ENCODE results near the gene ZC2HC1C. TPM values are rescaled to one million over a fixed set of nuclear protein-coding genes. Genes with fewer than 3 reads are reported as not detected.

ZC2HC1C gene
- total and polyA plus RNA-seq, 9 of the 15 experiments (the other 6 are each of a cell fraction or from before 2014, with no cell fraction given): 6.3 to 9.2 (median 7.7) TPM

GRCh38 chr14:75069811-75070145 is 337 bp downstream of the ZC2HC1C start:
- Histone ChIP-seq H3K4me3 (peak overlapping the region; percentile 41), H3K36me3 (ENCODE audit: control insufficient read depth, insufficient read depth, low read length) (no peaks in the 10 kb centered on the region; the same call in 2 of the 3 replicates), H3K27ac (ENCODE audit: extremely low read depth, low read depth, low read length) (peak overlapping the region; percentile 93), H2AFZ (ENCODE audit: low read depth, low read length) (peak overlapping the region; percentile 86), H4K20me1 (replicated peaks; ENCODE audit: control insufficient read depth, insufficient read depth, low read length) (no peaks in the 10 kb centered on the region), H3K4me1 (replicated peaks in 1 of 2; ENCODE audit: control insufficient read depth in 2 of 2, insufficient read depth in 2 of 2, low read length in 2 of 2) (peaks cover 26 to 32% of the 10 kb centered on the region in 2 experiments; a peak in 4 of 5 replicates), H3K4me2 (ENCODE audit: insufficient read depth, low read length) (peak overlapping the region; percentile 96), H3K9me3 (replicated peaks; ENCODE audit: control insufficient read depth, insufficient read depth, low read depth, low read length) (no peaks in the 10 kb centered on the region), H3K27me3 (ENCODE audit: control insufficient read depth in 2 of 2, insufficient read depth in 2 of 2, low read length in 2 of 2) (no peaks in the 10 kb centered on the region), H3K79me2 (ENCODE audit: control insufficient read depth, insufficient read depth, low read length) (peaks cover 63% of the 10 kb centered on the region), H3K9me1 (ENCODE audit: control insufficient read depth, insufficient read depth, low read length) (peaks cover 3% of the 10 kb centered on the region), H3K9ac (ENCODE audit: insufficient read depth in 1 of 2, low read depth in 2 of 2, low read length in 2 of 2) (peak overlapping the region; percentile 87 to 91)
- DNase-seq (ENCODE audit: extremely low read depth in 1 of 4, low spot score in 3 of 4) (no peak), FAIRE-seq (no peak), ATAC-seq (peak; percentile 44)
- intact Hi-C loops (cut with micrococcal nuclease): no loop called here
- 0 out of 2 replicates have a peak, but pooled peaks have one; percentile 53 for TF ChIP-seq ZC3H4 (CRISPR knock-in tag; IDR thresholded peaks at IDR 0.05; ENCODE audit: borderline replicate concordance)
- TF ChIP-seq ELF1 (tag; IDR thresholded peaks at IDR 0.05): no peak
- TF ChIP-seq ZNF707 (CRISPR knock-in tag; conservative IDR thresholded peaks at IDR 0.05): no peak
- no peak for TF ChIP-seq HEY1 (CRISPR knock-in tag; IDR thresholded peaks at IDR 0.05; ENCODE audit: borderline replicate concordance)
- TF ChIP-seq, protein P1, sequence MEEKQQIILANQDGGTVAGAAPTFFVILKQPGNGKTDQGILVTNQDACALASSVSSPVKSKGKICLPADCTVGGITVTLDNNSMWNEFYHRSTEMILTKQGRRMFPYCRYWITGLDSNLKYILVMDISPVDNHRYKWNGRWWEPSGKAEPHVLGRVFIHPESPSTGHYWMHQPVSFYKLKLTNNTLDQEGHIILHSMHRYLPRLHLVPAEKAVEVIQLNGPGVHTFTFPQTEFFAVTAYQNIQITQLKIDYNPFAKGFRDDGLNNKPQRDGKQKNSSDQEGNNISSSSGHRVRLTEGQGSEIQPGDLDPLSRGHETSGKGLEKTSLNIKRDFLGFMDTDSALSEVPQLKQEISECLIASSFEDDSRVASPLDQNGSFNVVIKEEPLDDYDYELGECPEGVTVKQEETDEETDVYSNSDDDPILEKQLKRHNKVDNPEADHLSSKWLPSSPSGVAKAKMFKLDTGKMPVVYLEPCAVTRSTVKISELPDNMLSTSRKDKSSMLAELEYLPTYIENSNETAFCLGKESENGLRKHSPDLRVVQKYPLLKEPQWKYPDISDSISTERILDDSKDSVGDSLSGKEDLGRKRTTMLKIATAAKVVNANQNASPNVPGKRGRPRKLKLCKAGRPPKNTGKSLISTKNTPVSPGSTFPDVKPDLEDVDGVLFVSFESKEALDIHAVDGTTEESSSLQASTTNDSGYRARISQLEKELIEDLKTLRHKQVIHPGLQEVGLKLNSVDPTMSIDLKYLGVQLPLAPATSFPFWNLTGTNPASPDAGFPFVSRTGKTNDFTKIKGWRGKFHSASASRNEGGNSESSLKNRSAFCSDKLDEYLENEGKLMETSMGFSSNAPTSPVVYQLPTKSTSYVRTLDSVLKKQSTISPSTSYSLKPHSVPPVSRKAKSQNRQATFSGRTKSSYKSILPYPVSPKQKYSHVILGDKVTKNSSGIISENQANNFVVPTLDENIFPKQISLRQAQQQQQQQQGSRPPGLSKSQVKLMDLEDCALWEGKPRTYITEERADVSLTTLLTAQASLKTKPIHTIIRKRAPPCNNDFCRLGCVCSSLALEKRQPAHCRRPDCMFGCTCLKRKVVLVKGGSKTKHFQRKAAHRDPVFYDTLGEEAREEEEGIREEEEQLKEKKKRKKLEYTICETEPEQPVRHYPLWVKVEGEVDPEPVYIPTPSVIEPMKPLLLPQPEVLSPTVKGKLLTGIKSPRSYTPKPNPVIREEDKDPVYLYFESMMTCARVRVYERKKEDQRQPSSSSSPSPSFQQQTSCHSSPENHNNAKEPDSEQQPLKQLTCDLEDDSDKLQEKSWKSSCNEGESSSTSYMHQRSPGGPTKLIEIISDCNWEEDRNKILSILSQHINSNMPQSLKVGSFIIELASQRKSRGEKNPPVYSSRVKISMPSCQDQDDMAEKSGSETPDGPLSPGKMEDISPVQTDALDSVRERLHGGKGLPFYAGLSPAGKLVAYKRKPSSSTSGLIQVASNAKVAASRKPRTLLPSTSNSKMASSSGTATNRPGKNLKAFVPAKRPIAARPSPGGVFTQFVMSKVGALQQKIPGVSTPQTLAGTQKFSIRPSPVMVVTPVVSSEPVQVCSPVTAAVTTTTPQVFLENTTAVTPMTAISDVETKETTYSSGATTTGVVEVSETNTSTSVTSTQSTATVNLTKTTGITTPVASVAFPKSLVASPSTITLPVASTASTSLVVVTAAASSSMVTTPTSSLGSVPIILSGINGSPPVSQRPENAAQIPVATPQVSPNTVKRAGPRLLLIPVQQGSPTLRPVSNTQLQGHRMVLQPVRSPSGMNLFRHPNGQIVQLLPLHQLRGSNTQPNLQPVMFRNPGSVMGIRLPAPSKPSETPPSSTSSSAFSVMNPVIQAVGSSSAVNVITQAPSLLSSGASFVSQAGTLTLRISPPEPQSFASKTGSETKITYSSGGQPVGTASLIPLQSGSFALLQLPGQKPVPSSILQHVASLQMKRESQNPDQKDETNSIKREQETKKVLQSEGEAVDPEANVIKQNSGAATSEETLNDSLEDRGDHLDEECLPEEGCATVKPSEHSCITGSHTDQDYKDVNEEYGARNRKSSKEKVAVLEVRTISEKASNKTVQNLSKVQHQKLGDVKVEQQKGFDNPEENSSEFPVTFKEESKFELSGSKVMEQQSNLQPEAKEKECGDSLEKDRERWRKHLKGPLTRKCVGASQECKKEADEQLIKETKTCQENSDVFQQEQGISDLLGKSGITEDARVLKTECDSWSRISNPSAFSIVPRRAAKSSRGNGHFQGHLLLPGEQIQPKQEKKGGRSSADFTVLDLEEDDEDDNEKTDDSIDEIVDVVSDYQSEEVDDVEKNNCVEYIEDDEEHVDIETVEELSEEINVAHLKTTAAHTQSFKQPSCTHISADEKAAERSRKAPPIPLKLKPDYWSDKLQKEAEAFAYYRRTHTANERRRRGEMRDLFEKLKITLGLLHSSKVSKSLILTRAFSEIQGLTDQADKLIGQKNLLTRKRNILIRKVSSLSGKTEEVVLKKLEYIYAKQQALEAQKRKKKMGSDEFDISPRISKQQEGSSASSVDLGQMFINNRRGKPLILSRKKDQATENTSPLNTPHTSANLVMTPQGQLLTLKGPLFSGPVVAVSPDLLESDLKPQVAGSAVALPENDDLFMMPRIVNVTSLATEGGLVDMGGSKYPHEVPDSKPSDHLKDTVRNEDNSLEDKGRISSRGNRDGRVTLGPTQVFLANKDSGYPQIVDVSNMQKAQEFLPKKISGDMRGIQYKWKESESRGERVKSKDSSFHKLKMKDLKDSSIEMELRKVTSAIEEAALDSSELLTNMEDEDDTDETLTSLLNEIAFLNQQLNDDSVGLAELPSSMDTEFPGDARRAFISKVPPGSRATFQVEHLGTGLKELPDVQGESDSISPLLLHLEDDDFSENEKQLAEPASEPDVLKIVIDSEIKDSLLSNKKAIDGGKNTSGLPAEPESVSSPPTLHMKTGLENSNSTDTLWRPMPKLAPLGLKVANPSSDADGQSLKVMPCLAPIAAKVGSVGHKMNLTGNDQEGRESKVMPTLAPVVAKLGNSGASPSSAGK (IDR thresholded peaks at IDR 0.05): peak; percentile 1; the same call in 1 of the 2 replicates
- TF ChIP-seq MTA1 (IDR thresholded peaks at IDR 0.05; ENCODE audit: borderline replicate concordance): 0 out of 2 replicates have a peak, but pooled peaks have one; percentile 2
- TF ChIP-seq SIN3A (IDR thresholded peaks at IDR 0.05; ENCODE audit: borderline replicate concordance in 2 of 2, control insufficient read depth in 1 of 2, low read depth in 2 of 2, low read length in 2 of 2): 0 out of 4 replicates have a peak, but pooled peaks of 1 of the 2 experiments have one; percentile 10
- TF ChIP-seq CSDE1 (IDR thresholded peaks at IDR 0.05): no peak
- TF ChIP-seq BHLHE40 (IDR thresholded peaks at IDR 0.05; ENCODE audit: low read length): 0 out of 2 replicates have a peak, but pooled peaks have one; percentile 6
- no peak for TF ChIP-seq STAG1 (CRISPR knock-in tag; IDR thresholded peaks at IDR 0.05; ENCODE audit: borderline replicate concordance)
- BruUV-seq (replicated peaks): no TSS peak
- ChIA-PET CTCF (ENCODE audit: low intra/inter-chr PET ratio) (no interaction called here), POLR2A (interaction anchor here (0.5 to 2.0 kb wide), 12 partner anchors 9 to 417 kb away, joined by 3 to 5 read pairs (median 3); partner anchors contain the start of genes EIF2B2, MLH3 and NEK9)
- in situ Hi-C loops (cut with MboI): loop anchor here (10.0 kb wide), 1 partner anchor 155 kb away; no protein-coding TSS in a partner anchor
- WGBS (ENCODE audit: insufficient coverage, low coverage, missing lambda C conversion rate): 2% methylated on average over 9 of the region's 12 CpGs

Data from K562 (cell line).